A549 (cell line): Measurements from ENCODE around the gene FAM20A.

Source experiments
- CBX8 ChIP-seq: fragments of 200-600 bp; sonication (generic); IDR thresholded peaks from 2 replicates; pipeline ENCODE4 v1.6.1; 2016
- CTCF ChIP-seq: fragments of >200 bp; sonication (Bioruptor Twin); formaldehyde crosslinking; IDR thresholded peaks from 3 replicates; pipeline ENCODE4 v1.5.1; 2016
- POLR2A ChIP-seq: IDR thresholded peaks from 2 replicates; pipeline ENCODE4 v1.6.1; 2012; ENCODE audit warnings: mild to moderate bottlenecking, low read length
- ZNF302 ChIP-seq: fragments of 250-450 bp; sonication (Bioruptor Pico); IDR thresholded peaks from 2 replicates; pipeline ENCODE4 v1.9.0; 2021; ENCODE audit warnings: inconsistent platforms, mild to moderate bottlenecking, moderate library complexity

DNA sequence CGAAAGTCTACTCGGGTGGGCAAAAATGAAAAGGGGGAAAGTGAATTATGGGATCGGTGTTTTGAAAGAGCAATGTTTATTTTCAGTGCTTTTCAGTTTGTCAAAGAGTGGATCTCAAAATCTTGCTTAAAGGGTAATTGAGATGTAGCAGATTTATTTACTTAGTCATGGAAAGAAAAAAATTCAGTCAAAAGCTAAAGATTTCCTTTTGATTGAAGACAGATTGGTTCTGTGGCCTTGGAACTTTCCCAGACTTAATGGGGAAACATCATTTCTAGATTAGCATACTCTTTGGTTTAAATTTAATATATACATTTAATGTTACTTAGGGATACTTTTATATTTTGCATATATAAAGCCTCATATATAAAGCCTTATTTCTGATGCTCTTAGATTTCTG is 68.3 kb downstream of the FAM20A start:
- TF ChIP-seq CTCF: no peak
- TF ChIP-seq ZNF302: no peak
- no peak for TF ChIP-seq POLR2A
- TF ChIP-seq CBX8: no peak
